Thyroid gland (tissue), 4 donors: ENCODE results near the gene PPARG.

Experiments used
- POLR2A ChIP-seq, 2 donors: fragments of 450-650 bp; IDR thresholded peaks; one replicate each; pipeline ENCODE4 v1.6.1; 2017; ENCODE audit warnings: antibody characterized with exemption in 2 of 2, mild to moderate bottlenecking in 2 of 2, moderate library complexity in 1 of 2
- TF ChIP-seq, protein P1 (sequence below), 6 experiments: fragments of 200-600 bp in 3 of 6; fragments of 450-650 bp in 3 of 6; sonication (generic) in 3 of 6; IDR thresholded peaks; one replicate each; pipeline ENCODE4 v1.5.1; 2016 to 2019; ENCODE audit warnings: antibody characterized with exemption in 6 of 6, mild to moderate bottlenecking in 2 of 6, inconsistent platforms in 1 of 6, moderate library complexity in 1 of 6

DNA sequence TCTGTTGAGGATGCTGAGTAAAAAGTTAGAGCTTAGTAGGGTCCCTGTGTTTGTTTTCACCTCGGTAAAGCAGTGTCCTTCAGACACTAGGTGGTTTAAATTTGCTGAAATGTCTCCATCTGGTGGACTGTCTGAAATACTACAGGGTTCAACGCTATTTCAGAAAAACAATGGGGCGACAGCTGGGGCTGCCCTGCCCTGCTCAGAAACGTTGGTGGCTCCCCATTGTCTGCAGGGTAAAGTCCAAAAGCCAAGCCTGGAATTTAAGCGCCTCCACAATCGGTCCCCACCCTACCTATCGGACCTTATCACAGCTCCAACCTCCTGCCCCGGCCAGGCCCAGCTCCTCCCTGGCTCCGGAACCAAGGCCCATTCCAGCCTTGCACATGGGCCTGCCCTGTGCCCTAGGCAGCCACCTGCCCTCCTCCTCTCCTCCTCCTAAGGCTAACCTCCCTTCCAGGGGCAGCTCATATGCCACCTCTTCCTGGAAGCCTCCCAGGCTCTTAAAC, 191.1 kb downstream of the PPARG start:
- TF ChIP-seq, protein P1, sequence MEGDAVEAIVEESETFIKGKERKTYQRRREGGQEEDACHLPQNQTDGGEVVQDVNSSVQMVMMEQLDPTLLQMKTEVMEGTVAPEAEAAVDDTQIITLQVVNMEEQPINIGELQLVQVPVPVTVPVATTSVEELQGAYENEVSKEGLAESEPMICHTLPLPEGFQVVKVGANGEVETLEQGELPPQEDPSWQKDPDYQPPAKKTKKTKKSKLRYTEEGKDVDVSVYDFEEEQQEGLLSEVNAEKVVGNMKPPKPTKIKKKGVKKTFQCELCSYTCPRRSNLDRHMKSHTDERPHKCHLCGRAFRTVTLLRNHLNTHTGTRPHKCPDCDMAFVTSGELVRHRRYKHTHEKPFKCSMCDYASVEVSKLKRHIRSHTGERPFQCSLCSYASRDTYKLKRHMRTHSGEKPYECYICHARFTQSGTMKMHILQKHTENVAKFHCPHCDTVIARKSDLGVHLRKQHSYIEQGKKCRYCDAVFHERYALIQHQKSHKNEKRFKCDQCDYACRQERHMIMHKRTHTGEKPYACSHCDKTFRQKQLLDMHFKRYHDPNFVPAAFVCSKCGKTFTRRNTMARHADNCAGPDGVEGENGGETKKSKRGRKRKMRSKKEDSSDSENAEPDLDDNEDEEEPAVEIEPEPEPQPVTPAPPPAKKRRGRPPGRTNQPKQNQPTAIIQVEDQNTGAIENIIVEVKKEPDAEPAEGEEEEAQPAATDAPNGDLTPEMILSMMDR (IDR thresholded peaks at IDR 0.05) = peak; percentile 45 to 88 (median 74)
- no peak for TF ChIP-seq POLR2A (IDR thresholded peaks at IDR 0.05)
